GM18511 (cell line): ENCODE results near the gene RINL.
"Not testable (repeated sequence)": the region's sequence is repeated elsewhere in the genome, so short reads cannot be mapped to it uniquely, and the experiment has no call there.

ENCODE experiments used
- ATAC-seq: cut with Tn5 transposase; IDR thresholded peaks from one replicate; pipeline ENCODE4 v1.9.1; 2021; ENCODE audit warnings: mild to moderate bottlenecking, moderate library complexity; ENCODE audit not compliant: unreplicated experiment

The RINL gene

GRCh38 chr19:38905620-38906019, 27.5 kb upstream of the RINL start:
- no peak for ATAC-seq

- ATAC-seq, result no peak
Observed at GRCh38 chr19:38904581-38905539, 26.8 kb upstream of the RINL start.

GRCh38 chr19:38901683-38902082, 23.6 kb upstream of the RINL start:
- ATAC-seq, result no peak

- no peak for ATAC-seq
Observed at GRCh38 chr19:38900743-38901190, 22.7 kb upstream of the RINL start.

GRCh38 chr19:38900202-38900629, 22.1 kb upstream of the RINL start:
- no peak for ATAC-seq

GRCh38 chr19:38899447-38900201, 21.5 kb upstream of the RINL start, which contains the start of the genes NFKBIB and SIRT2:
Gene NFKBIB (plus strand): TSS chr19:38899969. CDS start chr19:38900033, 64 bp downstream.
Gene SIRT2 (minus strand): TSS chr19:38899618. CDS start chr19:38899521, 97 bp downstream.
- peak; percentile 93 for ATAC-seq

GRCh38 chr19:38898788-38899446, 20.8 kb upstream of the RINL start:
- ATAC-seq, result no peak

- ATAC-seq, result no peak
Observed at GRCh38 chr19:38894968-38895367, 16.9 kb upstream of the RINL start.

- ATAC-seq, result no peak
Observed at GRCh38 chr19:38893341-38893771, 15.3 kb upstream of the RINL start.

- no peak for ATAC-seq
Observed at GRCh38 chr19:38892841-38893240, 14.8 kb upstream of the RINL start.

GRCh38 chr19:38891771-38892170, 13.7 kb upstream of the RINL start:
- ATAC-seq, result no peak

GRCh38 chr19:38890686-38891085, 12.6 kb upstream of the RINL start:
- ATAC-seq, result no peak

- ATAC-seq, result no peak
Observed at GRCh38 chr19:38889803-38890202, 11.7 kb upstream of the RINL start.

- no peak for ATAC-seq
Observed at GRCh38 chr19:38888876-38889275, 10.8 kb upstream of the RINL start.

GRCh38 chr19:38884691-38885090, 6.6 kb upstream of the RINL start:
- ATAC-seq, result not testable (repeated sequence)

- ATAC-seq, result no peak
Observed at GRCh38 chr19:38883286-38883685, 5.2 kb upstream of the RINL start.

GRCh38 chr19:38880882-38881609, 3.0 kb upstream of the RINL start:
- ATAC-seq, result no peak

- ATAC-seq, result no peak
Observed at GRCh38 chr19:38880076-38880881, 2.2 kb upstream of the RINL start.

GRCh38 chr19:38879400-38879751, 1.3 kb upstream of the RINL start:
- ATAC-seq, result no peak
